H1 (cell line): Measurements from ENCODE around the gene CELF4. TPM values are rescaled to one million over a fixed set of nuclear protein-coding genes. Genes with fewer than 3 reads are reported as not detected.

Experiments
- CTBP2 ChIP-seq: IDR thresholded peaks from 2 replicates; pipeline ENCODE4 v1.7.0; 2011; ENCODE audit warnings: borderline replicate concordance, mild to moderate bottlenecking, moderate library complexity, mixed read lengths, low read length; ENCODE audit not compliant: insufficient read depth, insufficient read length
- KDM4A ChIP-seq: IDR thresholded peaks from one replicate; pipeline ENCODE4 v1.7.1; 2012; ENCODE audit warnings: low read depth, mild to moderate bottlenecking, moderate library complexity, low read length, inconsistent platforms; ENCODE audit not compliant: severe bottlenecking
- POLR2AphosphoS5 ChIP-seq: IDR thresholded peaks from 2 replicates; pipeline ENCODE4 v1.6.1; 2011; ENCODE audit warnings: low read depth, low read length
- RXRA ChIP-seq: IDR thresholded peaks from 2 replicates; pipeline ENCODE4 v1.6.1; 2011; ENCODE audit warnings: low read depth, mild to moderate bottlenecking, low read length, moderate library complexity; ENCODE audit not compliant: insufficient read depth
- SP1 ChIP-seq: IDR thresholded peaks from 2 replicates; pipeline ENCODE4 v1.6.1; 2011; ENCODE audit warnings: low read depth, low read length
- polyA plus RNA-seq, 7 experiments: library from polyadenylated mRNA; depleted of rRNA in 3 of 7; stranded (reverse) in 5 of 7; unstranded in 2 of 7; fragments of >200 nt in 5 of 7; fragments of 200-250 nt in 2 of 7; gene quantifications; 1 replicate in 5 of 7; 2 replicates in 1 of 7; 4 replicates in 1 of 7; pipeline versions ENCODE4 v1.2.1 to v1.2.3, GENCODE V29; 2011 to 2013; ENCODE audit warnings: missing spikeins in 2 of 7, mixed read lengths in 2 of 7
- total RNA-seq: library from RNA; stranded (reverse); fragmentation: NEBNext Ultra II Directional; extraction: Animal tissue kit (Norgen Biotek cat#: 25700); gene quantifications from 2 replicates; pipeline ENCODE4 v1.2.1, GENCODE V29; 2021
- TF ChIP-seq, protein P1 (sequence below): IDR thresholded peaks from 2 replicates; pipeline ENCODE4 v1.6.1; 2011; ENCODE audit warnings: low read length, improper control_type of control experiment
- TF ChIP-seq, protein P2 (sequence below): IDR thresholded peaks from 2 replicates; pipeline ENCODE4 v1.6.1; 2012; ENCODE audit warnings: low read length, inconsistent platforms

The CELF4 gene
- total and polyA plus RNA-seq, 2 of the 8 experiments (the other 6 are each of a cell fraction or from before 2014, with no cell fraction given) = 1.6 to 3.4 TPM

GRCh38 chr18:37450434-37451132, 115.0 kb downstream of the CELF4 start (continued):
- TF ChIP-seq, protein P1, sequence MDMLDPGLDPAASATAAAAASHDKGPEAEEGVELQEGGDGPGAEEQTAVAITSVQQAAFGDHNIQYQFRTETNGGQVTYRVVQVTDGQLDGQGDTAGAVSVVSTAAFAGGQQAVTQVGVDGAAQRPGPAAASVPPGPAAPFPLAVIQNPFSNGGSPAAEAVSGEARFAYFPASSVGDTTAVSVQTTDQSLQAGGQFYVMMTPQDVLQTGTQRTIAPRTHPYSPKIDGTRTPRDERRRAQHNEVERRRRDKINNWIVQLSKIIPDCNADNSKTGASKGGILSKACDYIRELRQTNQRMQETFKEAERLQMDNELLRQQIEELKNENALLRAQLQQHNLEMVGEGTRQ = no peak
- TF ChIP-seq POLR2AphosphoS5 = 0 out of 2 replicates have a peak, but pooled peaks have one; percentile 22
- TF ChIP-seq, protein P2, sequence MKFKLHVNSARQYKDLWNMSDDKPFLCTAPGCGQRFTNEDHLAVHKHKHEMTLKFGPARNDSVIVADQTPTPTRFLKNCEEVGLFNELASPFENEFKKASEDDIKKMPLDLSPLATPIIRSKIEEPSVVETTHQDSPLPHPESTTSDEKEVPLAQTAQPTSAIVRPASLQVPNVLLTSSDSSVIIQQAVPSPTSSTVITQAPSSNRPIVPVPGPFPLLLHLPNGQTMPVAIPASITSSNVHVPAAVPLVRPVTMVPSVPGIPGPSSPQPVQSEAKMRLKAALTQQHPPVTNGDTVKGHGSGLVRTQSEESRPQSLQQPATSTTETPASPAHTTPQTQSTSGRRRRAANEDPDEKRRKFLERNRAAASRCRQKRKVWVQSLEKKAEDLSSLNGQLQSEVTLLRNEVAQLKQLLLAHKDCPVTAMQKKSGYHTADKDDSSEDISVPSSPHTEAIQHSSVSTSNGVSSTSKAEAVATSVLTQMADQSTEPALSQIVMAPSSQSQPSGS = no peak
- TF ChIP-seq RXRA = no peak
- peak; percentile 29 for TF ChIP-seq KDM4A
- peak; percentile 60 for TF ChIP-seq CTBP2
- TF ChIP-seq SP1 = peak; percentile 78
